AG04449 (cell line): Measurements from ENCODE around the gene RAD51B.
"Not testable (repeated sequence)": the region's sequence is repeated elsewhere in the genome, so short reads cannot be mapped to it uniquely, and the experiment has no call there.

Experiments
- CTCF ChIA-PET: fragments of 350-600 bp; formaldehyde crosslinking; extraction: SDS; loops from one replicate; lab custom pipeline; 2021; ENCODE audit warnings: antibody characterized with exemption; lab: Yijun Ruan, JAX
- POLR2A ChIA-PET: fragments of 400-600, 350-600 bp; formaldehyde crosslinking; extraction: SDS; loops from one replicate; lab custom pipeline; 2020; ENCODE audit warnings: antibody characterized with exemption, inconsistent platforms; lab: Yijun Ruan, JAX
- DNase-seq: peaks from one replicate; pipeline ENCODE4 v3.0.0-alpha.2; 2010; ENCODE audit warnings: low read depth, low spot score
- H3K4me3 ChIP-seq: 2 replicates; pipeline ENCODE4 v1.5.1; 2011; ENCODE audit warnings: low read depth, mild to moderate bottlenecking, control low read depth, low read length
- CTCF ChIP-seq: IDR thresholded peaks from one replicate; pipeline ENCODE4 v1.5.1; 2011; ENCODE audit warnings: mild to moderate bottlenecking, moderate library complexity, low read length, control low read depth, inconsistent platforms; ENCODE audit not compliant: insufficient read depth; ENCODE audit errors: missing control alignments

RAD51B gene

GRCh38 chr14:68043752-68044151 lies 224.2 kb downstream of the RAD51B start:
- TF ChIP-seq CTCF: no peak
- CTCF ChIA-PET: no interaction called here
- no peak overlapping the region for H3K4me3 ChIP-seq
- POLR2A ChIA-PET: no interaction called here
- no peak for DNase-seq

- peak; percentile 28 for DNase-seq
- ChIA-PET POLR2A (no interaction called here), CTCF (interaction anchor here (0.9 to 2.0 kb wide), 2 partner anchors 10 to 31 kb away, joined by 4 to 5 read pairs; no protein-coding TSS in a partner anchor)
- TF ChIP-seq CTCF: no peak
- no peak overlapping the region for H3K4me3 ChIP-seq
These were observed 228.3 kb downstream of the RAD51B start for GRCh38 chr14:68047906-68048305.

GRCh38 chr14:68048815-68049214 lies 229.2 kb downstream of the RAD51B start:
- POLR2A ChIA-PET, CTCF ChIA-PET, DNase-seq, H3K4me3 ChIP-seq: not testable (repeated sequence)

- CTCF ChIA-PET: no interaction called here
- H3K4me3 ChIP-seq: no peak overlapping the region
- no peak for TF ChIP-seq CTCF
- no peak for DNase-seq
- POLR2A ChIA-PET: no interaction called here
These were observed 230.6 kb downstream of the RAD51B start for GRCh38 chr14:68050177-68050576.

GRCh38 chr14:68051146-68051545 lies 231.6 kb downstream of the RAD51B start:
- ChIA-PET POLR2A (no interaction called here), CTCF (no interaction called here)
- no peak for TF ChIP-seq CTCF
- no peak for DNase-seq
- no peak overlapping the region for H3K4me3 ChIP-seq

- CTCF ChIA-PET: no interaction called here
- POLR2A ChIA-PET: interaction anchor here (0.6 kb wide), 1 partner anchor 536 kb away, joined by 3 read pairs; no protein-coding TSS in a partner anchor
- H3K4me3 ChIP-seq: no peak overlapping the region
- no peak for TF ChIP-seq CTCF
- no peak for DNase-seq
These were observed 240.6 kb downstream of the RAD51B start for GRCh38 chr14:68060198-68060597.

GRCh38 chr14:68062651-68063050 lies 243.1 kb downstream of the RAD51B start:
- DNase-seq: no peak
- no peak overlapping the region for H3K4me3 ChIP-seq
- TF ChIP-seq CTCF: no peak
- CTCF ChIA-PET: no interaction called here
- POLR2A ChIA-PET: no interaction called here
